IPS-18c (cell line): ENCODE results near the gene ITSN1.
"Not testable (repeated sequence)": the region's sequence is repeated elsewhere in the genome, so short reads cannot be mapped to it uniquely, and the experiment has no call there.

Experiments used
- H3K4me3 ChIP-seq: 2 replicates; pipeline ENCODE4 v1.7.0; 2013; ENCODE audit warnings: low read depth, mild to moderate bottlenecking, low read length, moderate library complexity; ENCODE audit not compliant: insufficient read depth
- H3K9me3 ChIP-seq: one replicate; pipeline ENCODE4 v1.6.1; 2013; ENCODE audit warnings: mild to moderate bottlenecking, low read length, moderate library complexity; ENCODE audit not compliant: control insufficient read depth, insufficient read depth

The ITSN1 gene

DNA sequence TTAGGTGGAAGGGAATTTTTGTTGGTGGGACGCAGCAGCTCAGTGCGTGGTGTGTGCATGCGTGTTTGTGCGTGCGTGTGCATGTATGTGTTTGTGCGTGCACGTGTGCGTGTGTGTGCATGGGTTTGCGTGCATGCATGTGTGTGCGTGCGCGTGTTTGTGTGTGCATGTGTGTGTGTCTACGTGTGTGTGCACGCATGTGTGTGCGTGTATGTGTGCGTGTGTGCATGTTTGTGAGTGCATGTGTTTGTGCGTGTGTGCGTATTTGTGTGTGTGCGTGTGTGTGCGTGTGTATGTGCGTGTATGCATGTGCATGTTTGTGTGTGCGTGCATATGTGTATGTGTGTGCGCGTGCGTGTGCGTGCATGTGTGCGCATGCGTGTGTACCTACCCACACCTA, 253.1 kb downstream of the ITSN1 start:
- Histone ChIP-seq H3K9me3 (no peaks in the 10 kb centered on the region), H3K4me3 (no peak overlapping the region)

DNA sequence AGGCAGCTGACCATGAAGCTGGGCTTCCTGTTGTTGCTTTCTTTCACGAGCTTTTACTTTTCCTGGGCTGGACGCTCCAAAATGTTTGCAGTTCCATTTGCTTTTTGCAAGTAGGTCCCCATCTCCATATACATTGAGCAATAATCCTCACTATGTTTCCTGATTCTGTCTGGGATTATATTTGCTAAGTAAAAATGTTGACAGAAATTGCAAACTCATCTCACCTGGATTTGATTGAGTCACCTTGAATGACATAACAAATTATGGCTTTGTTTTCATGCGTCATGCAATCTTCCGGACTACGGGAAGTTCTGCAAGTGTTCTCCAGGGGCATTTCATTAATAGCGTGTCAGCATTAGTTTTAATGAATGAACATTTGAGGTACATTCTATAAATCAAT, 254.4 kb downstream of the ITSN1 start:
- Histone ChIP-seq H3K4me3 (no peak overlapping the region), H3K9me3 (no peaks in the 10 kb centered on the region)

DNA sequence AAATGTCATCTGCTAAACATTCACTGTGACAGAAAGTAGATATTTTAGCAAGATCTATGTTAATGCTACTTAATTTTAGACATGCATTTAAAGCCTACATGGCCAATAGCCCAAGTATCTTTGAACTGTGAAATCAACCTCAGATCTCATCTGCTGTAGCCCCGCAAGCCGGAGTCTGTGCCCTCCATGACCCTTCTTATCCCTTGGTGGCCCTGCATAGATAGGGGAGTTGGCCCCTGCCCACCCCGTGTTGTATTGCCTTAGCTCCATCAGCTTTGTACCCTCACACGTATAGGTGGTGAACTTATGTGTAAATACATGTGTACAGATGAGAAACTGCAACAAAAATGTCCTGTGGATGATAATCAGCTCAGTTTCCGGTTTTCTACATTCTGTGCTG, 254.8 kb downstream of the ITSN1 start:
- Histone ChIP-seq H3K9me3 (no peaks in the 10 kb centered on the region), H3K4me3 (no peak overlapping the region)

DNA sequence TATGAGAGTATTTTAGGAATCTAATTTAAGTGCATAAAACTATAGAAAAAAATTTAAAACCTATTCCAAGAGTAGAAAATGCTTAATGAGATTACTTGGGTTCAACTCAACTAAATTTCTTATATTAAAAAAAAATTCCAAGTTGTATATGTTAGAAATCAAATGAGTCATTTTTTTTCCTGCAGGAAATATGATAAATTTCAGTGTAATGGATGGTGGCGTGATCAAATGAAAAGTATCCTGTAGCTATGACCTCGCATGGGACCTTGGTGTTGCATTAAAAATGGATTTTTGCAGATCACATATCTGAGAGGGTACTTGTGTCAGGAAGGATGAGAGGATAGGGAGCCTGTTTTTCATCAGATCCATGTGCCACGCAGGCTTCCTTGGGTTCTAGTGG, 255.4 kb downstream of the ITSN1 start:
- H3K9me3 ChIP-seq = no peaks in the 10 kb centered on the region

DNA sequence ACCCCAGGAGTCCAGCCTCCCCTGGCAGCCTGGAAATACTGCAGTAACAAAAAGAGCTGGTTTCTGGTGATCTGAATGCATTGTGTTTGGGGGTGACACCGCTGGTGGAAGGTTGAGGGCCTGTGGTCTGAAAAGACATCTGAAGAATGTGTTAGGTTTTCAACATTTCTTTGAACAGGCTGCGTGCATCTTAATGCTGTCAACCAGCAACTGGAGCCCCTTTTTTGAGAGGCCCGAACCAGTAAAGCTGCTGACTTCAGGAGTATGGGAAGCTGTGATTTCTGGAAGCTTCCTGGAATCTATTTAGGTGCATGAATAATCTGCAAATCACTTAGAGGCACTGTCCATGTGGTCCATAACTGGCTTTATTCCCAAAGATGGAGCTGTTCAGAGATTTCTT, 256.3 kb downstream of the ITSN1 start:
- H3K9me3 ChIP-seq = no peaks in the 10 kb centered on the region
- no peak overlapping the region for H3K4me3 ChIP-seq

More for the DNA sequence above, 255.4 kb downstream of the ITSN1 start:
- H3K4me3 ChIP-seq = no peak overlapping the region

DNA sequence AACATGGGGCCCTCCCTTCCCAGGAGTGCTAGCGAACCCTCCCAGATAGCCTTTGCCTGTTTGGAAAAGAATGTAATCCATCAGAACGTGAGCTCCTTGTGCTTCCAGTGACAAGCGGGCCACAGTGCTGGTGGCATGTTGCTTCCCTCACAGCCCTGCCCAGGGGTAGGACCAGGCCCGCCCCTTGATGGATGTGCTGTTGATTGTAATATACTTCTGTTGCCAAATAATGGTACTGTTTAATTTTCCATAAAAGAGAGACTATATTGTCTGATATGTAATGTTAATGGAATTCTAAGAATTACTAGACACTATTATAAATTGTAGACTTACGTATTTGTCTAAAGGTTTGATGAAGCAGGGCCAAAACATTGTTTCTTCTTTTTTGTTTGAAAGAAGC, 256.9 kb downstream of the ITSN1 start:
- Histone ChIP-seq H3K4me3 (no peak overlapping the region), H3K9me3 (no peaks in the 10 kb centered on the region)

DNA sequence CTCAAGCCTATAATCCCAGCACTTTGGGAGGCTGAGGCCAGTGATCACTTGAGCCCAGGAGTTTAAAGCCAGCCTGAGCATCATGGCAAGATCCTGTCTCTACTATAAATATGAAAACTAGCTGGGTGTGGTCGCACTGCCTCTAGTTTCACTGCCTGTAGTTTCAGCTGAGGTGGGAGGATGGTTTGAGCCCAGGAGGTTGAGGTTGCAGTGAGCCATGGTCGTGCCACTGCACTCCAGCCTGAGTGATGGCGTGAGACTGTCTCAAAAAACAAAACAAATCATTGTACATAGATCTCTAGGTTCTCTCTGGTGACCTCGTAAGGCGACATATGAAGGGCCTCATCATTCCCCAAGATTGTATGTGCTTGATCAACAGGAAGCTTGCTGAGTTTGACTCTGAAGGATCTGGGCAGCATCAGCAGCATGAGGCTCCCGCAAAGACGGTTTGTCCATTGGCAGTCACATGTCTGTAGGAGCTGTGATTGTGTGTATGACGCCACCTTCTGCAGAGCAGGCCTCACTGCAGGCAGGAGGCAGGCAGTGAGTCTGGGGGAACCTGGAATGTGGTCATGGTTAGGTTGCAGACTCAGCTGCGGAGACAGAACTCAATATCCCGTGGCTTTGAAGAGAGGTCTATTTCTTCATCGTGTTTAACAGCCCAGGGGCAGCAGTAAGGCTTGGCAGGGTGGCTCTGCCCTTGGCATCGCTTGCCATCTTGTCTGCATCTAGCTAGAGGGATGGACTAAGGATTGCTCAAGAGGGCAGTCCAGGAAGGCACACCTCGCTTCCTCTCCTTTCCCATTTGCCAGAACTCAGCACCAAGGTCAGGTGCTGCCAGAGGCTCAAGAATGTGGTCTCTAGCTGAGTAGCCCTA, 259.3 kb downstream of the ITSN1 start:
- Histone ChIP-seq H3K9me3 (no peaks in the 10 kb centered on the region), H3K4me3 (no peak overlapping the region)

DNA sequence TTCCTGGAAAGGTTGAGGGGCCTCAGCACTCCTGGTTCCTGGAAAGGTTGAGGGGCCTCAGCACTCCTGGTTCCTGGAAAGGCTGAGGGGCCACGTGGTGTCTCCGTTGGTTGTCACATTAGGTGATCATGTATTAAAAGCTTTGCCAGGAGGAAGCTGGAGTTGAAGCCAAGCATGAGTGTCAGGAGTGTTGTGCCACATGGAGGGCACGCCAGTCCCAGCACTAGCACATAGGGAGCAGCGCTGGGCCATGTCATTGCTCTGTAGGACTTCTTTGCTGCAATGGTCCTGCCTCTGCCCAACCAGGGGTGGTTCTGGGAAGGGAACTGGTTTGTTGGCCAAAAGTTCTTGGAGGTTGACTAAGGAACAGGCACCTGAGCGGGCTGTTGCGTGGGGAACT, 260.0 kb downstream of the ITSN1 start:
- Histone ChIP-seq H3K9me3 (no peaks in the 10 kb centered on the region), H3K4me3 (no peak overlapping the region)

DNA sequence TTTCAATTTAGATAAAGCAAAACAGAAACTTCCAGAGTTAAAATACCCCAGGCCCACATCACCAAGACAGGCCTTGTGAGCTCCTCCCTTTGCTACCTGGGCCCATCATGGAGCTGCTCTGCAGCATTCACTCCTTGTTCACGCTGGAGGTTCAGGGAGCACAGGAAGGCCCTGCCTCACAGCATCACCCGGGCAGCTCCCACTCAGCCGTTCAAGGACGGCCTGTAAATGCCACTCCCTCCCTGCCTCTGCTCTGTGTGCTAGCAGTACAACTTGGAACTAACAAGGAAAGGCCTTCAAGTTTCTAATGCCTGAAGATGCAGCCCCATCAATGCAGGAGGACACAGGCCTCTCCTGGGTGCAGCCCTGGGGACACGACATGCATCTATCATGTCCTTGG, 261.7 kb downstream of the ITSN1 start:
- H3K9me3 ChIP-seq = no peaks in the 10 kb centered on the region
- H3K4me3 ChIP-seq = no peak overlapping the region

DNA sequence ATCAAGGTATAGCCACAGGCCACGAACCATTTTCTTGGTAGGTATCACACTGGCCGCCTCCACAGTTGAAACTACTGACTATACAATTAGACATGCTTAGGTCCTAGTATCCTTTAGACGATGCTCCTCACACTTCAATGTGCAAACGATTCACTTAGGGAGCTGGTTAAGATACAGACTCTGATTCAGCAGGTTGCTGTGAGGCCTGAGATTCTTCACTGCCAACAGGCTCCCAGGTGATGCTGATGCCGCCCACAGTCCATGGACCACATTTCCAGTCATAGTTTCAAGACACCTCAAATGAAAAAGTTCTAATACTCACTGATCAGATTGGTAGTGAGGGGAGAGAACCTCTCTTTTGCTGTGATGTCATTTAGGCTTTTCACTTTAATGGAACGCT, 266.5 kb downstream of the ITSN1 start:
- H3K9me3 ChIP-seq = no peaks in the 10 kb centered on the region
- no peak overlapping the region for H3K4me3 ChIP-seq

DNA sequence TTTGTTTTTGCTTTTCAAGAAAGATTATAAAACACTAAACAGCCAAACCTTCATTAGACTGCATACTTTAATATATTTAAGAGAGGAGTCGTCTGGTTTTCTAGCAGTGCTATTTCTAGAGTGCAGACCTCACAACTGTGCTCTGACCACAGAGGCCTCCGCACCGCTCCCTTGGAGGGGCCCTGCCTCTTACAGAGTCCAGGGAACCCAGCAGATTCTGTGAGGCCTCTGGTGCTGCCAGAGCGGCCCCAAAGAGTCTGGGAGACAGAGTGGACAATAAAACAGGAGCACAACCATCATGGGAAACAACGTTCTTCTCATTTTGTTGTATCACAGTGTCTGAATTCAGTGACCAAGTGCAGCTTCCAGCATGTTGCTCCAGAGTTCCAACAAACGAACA, 267.5 kb downstream of the ITSN1 start:
- Histone ChIP-seq H3K9me3 (no peaks in the 10 kb centered on the region), H3K4me3 (no peak overlapping the region)

DNA sequence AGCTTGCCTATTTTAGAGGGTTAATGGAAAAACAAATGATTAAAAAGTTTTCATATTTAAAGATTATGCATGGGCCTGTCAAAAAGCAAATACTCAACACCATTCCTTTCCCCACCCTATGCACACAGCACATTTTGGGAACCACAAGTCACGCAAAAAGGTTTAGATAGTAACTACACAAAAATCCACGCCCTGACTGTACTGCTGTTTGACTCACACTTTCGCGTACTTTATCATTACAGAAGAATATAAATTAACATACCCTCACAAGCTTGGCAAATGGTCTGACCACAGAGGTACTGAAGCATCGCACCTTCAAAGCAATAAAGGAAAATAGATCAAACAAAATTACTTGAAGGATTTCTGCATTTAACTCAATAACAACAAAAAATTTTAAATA, 271.9 kb downstream of the ITSN1 start:
- Histone ChIP-seq H3K9me3 (no peaks in the 10 kb centered on the region), H3K4me3 (no peak overlapping the region; the same call in 1 of the 2 replicates)

DNA sequence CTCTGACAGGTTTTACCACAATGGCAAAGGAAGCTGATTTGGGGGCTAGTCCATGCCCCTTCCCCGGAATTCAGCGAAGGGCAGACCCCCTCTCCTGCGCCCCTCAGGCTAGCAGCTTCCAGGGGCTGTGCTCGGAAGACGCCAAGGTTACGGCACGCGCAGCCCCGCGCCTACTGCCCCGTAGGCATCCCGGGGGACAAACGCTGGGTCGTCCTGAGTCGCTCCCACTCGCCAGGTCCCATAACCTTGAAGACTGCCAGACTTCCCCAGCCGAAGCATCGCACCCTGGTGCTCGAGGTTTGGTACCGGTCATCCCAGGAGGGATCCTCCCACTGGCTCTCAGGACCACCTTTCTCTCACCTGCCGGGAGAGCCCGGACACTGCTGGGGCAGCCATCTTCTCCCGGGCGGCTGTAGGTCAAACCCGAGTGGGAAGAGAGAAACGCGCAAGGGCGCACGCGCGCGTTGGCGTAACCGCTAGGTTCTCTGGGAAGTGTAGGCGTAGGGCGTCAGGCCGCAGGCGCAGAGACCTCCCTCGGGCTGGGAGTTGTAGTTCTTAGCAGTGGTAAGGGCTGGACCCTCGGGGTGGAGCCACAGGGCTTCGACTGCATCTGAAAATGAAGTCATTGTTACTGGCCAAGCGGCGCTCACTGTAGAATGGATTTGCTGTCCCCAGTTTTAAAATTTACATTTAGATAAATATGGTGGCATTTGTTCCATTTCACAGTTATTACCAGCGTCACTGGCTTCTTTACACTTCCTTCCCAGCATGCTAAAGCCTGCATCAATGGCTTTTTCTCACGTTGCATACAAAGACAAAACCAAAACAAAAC, 273.3 kb downstream of the ITSN1 start, which contains the start of gene ATP5PO:
Gene ATP5PO (minus strand): TSS at position 437 of the 832 bp plus-strand sequence. CDS start 41 bp downstream, at position 396.
- peak within 1 kb of the TSS; percentile 75 for H3K4me3 ChIP-seq
- H3K9me3 ChIP-seq = no peaks in the 10 kb centered on the region

DNA sequence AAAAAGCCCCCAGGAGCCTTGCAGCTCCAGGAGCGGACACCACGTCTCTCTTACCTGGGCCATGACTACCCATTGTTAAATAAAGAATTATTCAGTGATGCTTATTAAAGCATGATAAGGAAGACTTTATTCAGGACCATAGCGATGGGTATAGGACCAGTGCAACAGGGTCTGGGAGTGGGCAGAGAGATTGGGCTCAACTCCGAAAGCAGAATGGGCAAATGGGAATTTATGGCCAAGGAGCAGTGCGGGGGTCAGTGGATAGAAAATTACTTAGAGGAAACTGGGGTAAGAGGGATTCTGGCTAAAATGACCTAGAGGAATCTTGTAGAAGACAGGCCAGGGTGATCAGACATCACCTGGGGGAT, 273.9 kb downstream of the ITSN1 start:
- Histone ChIP-seq H3K4me3 (peak overlapping the region; percentile 40; the same call in 1 of the 2 replicates), H3K9me3 (no peaks in the 10 kb centered on the region)

DNA sequence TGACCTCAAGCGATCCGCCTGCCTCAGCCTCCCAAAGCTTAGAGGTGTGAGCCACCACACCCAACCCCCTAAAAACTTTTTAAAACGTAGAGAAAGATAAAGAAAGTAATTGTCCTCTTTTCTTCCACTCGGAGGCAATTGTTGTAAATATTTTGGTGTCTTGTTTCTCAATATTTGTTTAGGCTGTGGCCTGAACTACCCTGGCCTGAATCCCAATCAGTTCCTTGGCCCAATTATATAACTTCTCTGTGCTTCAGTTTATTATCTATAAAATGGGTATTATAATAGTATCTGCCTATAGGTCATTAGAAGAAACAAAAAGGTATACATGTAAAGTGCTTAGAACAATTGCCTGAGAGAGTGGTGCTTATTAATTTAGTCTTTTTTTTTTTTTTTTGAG, 275.1 kb downstream of the ITSN1 start:
- Histone ChIP-seq H3K4me3 (no peak overlapping the region), H3K9me3 (no peaks in the 10 kb centered on the region)

DNA sequence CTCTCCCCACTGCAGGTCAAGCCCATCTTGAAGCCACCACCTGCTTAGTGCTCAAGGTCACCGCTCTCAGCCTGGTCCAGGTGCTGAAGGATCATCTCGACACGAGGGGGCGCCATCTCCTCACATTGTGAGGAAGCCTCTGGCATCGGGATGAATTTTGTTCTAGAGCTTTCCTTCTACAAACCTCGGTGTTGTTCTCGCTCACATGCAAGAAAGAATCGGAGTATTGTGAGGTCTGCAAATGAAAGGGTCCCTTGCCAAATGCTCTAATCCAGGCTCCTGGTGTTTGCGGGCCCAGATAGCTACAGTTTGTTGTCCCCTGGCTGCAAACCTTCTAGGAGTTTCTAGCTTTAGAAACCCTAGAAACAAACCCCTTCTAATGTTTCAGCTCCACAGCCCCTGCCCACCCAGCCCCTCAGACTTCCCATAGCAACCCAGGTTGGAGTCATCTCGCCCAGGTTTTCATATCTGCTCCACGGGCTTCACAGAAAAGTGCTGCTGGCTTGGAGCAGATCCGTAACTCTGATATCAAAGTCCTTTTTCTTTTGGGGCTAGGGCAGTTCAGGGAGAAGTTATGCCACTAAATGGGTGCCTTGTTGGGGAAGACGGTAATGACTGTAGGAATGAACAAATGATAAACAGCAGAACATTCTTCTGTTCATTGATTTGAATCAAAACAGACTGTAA, 281.9 kb downstream of the ITSN1 start:
- no peak overlapping the region for H3K4me3 ChIP-seq
- no peaks in the 10 kb centered on the region for H3K9me3 ChIP-seq

DNA sequence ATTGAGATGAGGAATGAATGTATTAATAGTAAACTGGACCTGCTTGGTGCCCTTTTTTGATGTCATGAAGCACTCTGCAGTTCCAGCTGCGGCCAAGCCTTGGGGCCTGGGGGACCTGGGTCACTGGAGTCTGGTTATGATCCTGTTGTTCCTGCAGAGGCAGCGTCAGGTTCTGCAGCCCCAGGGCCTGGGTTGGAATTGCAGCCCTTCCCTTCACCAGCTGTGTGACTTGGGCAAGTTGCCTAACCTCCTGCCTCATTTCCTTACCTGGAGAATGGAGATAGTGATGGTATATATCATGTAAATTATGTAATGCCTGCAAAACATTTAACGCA, 282.4 kb downstream of the ITSN1 start:
- Histone ChIP-seq H3K9me3 (no peaks in the 10 kb centered on the region), H3K4me3 (no peak overlapping the region)

DNA sequence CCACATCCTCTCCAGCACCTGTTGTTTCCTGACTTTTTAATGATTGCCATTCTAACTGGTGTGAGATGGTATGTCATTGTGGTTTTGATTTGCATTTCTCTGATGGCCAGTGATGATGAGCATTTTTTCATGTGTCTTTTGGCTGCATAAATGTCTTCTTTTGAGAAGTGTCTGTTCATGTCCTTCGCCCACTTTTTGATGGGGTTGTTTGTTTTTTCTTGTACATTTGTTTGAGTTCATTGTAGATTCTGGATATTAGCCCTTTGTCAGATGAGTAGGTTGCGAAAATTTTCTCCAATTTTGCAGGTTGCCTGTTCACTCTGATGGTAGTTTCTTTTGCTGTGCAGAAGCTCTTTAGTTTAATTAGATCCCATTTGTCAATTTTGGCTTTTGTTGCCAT, 283.9 kb downstream of the ITSN1 start:
- H3K9me3 ChIP-seq = not testable (repeated sequence)

More for the DNA sequence above, 283.9 kb downstream of the ITSN1 start:
- H3K4me3 ChIP-seq = not testable (repeated sequence)
